PFSK-1 (cell line): Measurements from ENCODE around the gene SHROOM1. TPM values are rescaled to one million over a fixed set of nuclear protein-coding genes. Genes with fewer than 3 reads are reported as not detected.

Experiments used
- FOXP2 ChIP-seq: optimal IDR thresholded peaks from 2 replicates; pipeline ENCODE3; 2011; ENCODE audit warnings: borderline replicate concordance, control low read depth, inconsistent platforms; ENCODE audit not compliant: insufficient read depth; ENCODE audit errors: extremely low read length, extremely low read depth
- POLR2AphosphoS5 ChIP-seq: IDR thresholded peaks from 2 replicates; pipeline ENCODE4 v1.6.1; 2012; ENCODE audit warnings: low read depth, mild to moderate bottlenecking, control low read depth, low read length, moderate library complexity
- REST ChIP-seq, 2 experiments: IDR thresholded peaks; 2 replicates each; pipeline versions ENCODE4 v1.6.1 to v1.8.0; 2011 to 2012; ENCODE audit warnings: low read depth in 2 of 2, low read length in 2 of 2, control low read depth in 1 of 2, inconsistent platforms in 1 of 2, mild to moderate bottlenecking in 1 of 2, moderate library complexity in 1 of 2; ENCODE audit not compliant: insufficient read depth in 1 of 2
- SIN3A ChIP-seq: IDR thresholded peaks from 2 replicates; pipeline ENCODE4 v1.6.1; 2012; ENCODE audit warnings: mild to moderate bottlenecking, low read length, moderate library complexity, borderline replicate concordance; ENCODE audit not compliant: insufficient read depth
- TAF1 ChIP-seq: IDR thresholded peaks from 2 replicates; pipeline ENCODE4 v1.6.1; 2012; ENCODE audit warnings: low read length, control low read depth, borderline replicate concordance; ENCODE audit not compliant: insufficient read depth
- polyA plus RNA-seq: library from polyadenylated mRNA; unstranded; fragments of >200 nt; gene quantifications from one replicate; pipeline ENCODE4 v1.2.1, GENCODE V29; 2012; ENCODE audit warnings: low read depth, missing spikeins; ENCODE audit not compliant: insufficient read length

SHROOM1 gene
- 15.4 TPM for polyA plus RNA-seq

- TF ChIP-seq SIN3A (no peak), FOXP2 (peak; percentile 21)
Observed at GRCh38 chr5:132830436-132831094, at the start of gene SHROOM1. SHROOM1 (minus strand) TSS chr5:132830647; CDS start chr5:132826140, 4,507 bp downstream.

GRCh38 chr5:132877938-132878337 lies 47.5 kb upstream of the SHROOM1 start:
- TF ChIP-seq REST (IDR thresholded peaks at IDR 0.05; ENCODE audit: insufficient read depth in 1 of 2, low read depth in 2 of 2, low read length in 2 of 2): no peak
- no peak for TF ChIP-seq POLR2AphosphoS5
- TF ChIP-seq FOXP2: no peak
- no peak for TF ChIP-seq SIN3A
- no peak for TF ChIP-seq TAF1

GRCh38 chr5:132877466-132877865 lies 47.0 kb upstream of the SHROOM1 start:
- TF ChIP-seq SIN3A (no peak), POLR2AphosphoS5 (no peak), REST (IDR thresholded peaks at IDR 0.05; ENCODE audit: insufficient read depth in 1 of 2, low read depth in 2 of 2, low read length in 2 of 2) (no peak), FOXP2 (no peak), TAF1 (no peak)

GRCh38 chr5:132876020-132876759 lies 45.7 kb upstream of the SHROOM1 start:
- TF ChIP-seq POLR2AphosphoS5: no peak
- TF ChIP-seq TAF1: no peak
- TF ChIP-seq SIN3A: no peak
- TF ChIP-seq FOXP2: no peak
- TF ChIP-seq REST (IDR thresholded peaks at IDR 0.05; ENCODE audit: insufficient read depth in 1 of 2, low read depth in 2 of 2, low read length in 2 of 2): no peak

GRCh38 chr5:132873930-132874271 lies 43.5 kb upstream of the SHROOM1 start:
- no peak for TF ChIP-seq FOXP2
